ENCODE data around the gene SLX1B.
"Not testable (repeated sequence)": the region's sequence is repeated elsewhere in the genome, so short reads cannot be mapped to it uniquely, and the experiment has no call there.

DNA sequence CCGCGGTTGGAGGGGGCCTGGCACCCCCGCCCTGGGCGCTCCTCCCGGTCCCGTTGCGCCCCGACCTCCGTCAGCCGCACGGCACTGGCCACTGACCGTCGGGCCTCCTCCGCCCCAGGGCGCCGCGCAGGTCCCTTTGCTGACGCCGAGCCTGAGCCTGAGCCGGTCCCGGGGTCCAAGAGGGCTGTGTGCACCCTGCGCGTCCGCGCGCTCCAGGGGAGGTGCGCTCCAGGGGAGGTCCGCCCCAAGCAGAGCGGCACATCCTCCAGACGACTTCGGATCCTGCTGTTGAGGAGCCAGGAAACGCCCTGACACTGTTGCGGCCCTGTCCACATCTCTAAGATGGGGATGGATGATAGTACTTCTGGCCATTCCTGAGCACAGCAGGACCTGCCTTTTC, 12.6 kb downstream of the SLX1B start:
- TF ChIP-seq EZH2 (IDR thresholded peaks at IDR 0.05; ENCODE audit: borderline replicate concordance, insufficient read depth, low read length, poor library complexity, severe bottlenecking); RAD21 (conservative IDR thresholded peaks at IDR 0.05); MXI1 (conservative IDR thresholded peaks at IDR 0.05; ENCODE audit: poor library complexity, severe bottlenecking): not testable (repeated sequence)
- TF ChIP-seq, protein P1, sequence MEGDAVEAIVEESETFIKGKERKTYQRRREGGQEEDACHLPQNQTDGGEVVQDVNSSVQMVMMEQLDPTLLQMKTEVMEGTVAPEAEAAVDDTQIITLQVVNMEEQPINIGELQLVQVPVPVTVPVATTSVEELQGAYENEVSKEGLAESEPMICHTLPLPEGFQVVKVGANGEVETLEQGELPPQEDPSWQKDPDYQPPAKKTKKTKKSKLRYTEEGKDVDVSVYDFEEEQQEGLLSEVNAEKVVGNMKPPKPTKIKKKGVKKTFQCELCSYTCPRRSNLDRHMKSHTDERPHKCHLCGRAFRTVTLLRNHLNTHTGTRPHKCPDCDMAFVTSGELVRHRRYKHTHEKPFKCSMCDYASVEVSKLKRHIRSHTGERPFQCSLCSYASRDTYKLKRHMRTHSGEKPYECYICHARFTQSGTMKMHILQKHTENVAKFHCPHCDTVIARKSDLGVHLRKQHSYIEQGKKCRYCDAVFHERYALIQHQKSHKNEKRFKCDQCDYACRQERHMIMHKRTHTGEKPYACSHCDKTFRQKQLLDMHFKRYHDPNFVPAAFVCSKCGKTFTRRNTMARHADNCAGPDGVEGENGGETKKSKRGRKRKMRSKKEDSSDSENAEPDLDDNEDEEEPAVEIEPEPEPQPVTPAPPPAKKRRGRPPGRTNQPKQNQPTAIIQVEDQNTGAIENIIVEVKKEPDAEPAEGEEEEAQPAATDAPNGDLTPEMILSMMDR (IDR thresholded peaks at IDR 0.05; ENCODE audit: poor library complexity, severe bottlenecking), result not testable (repeated sequence)
